NCI-H69 (cell line): ENCODE data around the gene BSCL2.
A peak's percentile ranks its signal among the peaks of the same experiment; 100 is the strongest.
"Not testable (repeated sequence)": the region's sequence is repeated elsewhere in the genome, so short reads cannot be mapped to it uniquely, and the experiment has no call there.

Experiments
- DNase-seq: peaks from one replicate; lab custom pipeline; 2025; lab: John Stamatoyannopoulos, UW

BSCL2 gene

DNA sequence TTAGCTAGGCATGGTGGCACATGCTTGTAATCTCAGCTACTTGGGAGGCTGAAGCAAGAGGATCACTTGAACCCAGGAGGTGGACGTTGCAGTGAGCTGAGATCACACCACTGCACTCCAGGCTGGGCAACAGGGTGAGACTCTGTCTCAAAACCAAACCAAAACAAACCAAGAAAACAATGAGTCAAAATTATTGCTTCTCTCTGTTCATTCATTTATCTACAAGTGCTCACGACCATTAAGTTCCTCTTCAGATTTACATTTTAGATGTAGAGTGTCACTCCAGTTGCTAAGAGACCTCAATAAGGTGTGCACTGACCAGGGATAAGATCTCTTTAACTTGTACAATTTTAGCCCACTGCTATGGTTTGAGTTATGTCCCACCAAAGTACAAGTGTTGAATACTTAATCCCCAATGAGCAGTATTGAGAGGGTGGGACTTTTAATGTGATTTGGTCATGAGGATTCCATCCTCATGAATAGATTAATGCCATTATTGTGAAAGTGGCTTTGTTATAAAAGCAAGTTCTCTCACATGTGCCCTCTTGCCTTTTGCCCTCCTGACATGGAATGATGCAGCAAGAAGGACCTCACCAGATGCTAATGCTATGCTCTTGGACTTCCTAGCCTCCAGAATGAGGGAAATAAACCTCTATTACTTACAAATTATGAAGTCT lies 12.2 kb upstream of the BSCL2 start:
- no peak for DNase-seq

- no peak for DNase-seq
Observed at GRCh38 chr11:62716816-62717215, 9.6 kb upstream of the BSCL2 start.

- DNase-seq: no peak
Observed at GRCh38 chr11:62716206-62716605, 9.0 kb upstream of the BSCL2 start.

DNA sequence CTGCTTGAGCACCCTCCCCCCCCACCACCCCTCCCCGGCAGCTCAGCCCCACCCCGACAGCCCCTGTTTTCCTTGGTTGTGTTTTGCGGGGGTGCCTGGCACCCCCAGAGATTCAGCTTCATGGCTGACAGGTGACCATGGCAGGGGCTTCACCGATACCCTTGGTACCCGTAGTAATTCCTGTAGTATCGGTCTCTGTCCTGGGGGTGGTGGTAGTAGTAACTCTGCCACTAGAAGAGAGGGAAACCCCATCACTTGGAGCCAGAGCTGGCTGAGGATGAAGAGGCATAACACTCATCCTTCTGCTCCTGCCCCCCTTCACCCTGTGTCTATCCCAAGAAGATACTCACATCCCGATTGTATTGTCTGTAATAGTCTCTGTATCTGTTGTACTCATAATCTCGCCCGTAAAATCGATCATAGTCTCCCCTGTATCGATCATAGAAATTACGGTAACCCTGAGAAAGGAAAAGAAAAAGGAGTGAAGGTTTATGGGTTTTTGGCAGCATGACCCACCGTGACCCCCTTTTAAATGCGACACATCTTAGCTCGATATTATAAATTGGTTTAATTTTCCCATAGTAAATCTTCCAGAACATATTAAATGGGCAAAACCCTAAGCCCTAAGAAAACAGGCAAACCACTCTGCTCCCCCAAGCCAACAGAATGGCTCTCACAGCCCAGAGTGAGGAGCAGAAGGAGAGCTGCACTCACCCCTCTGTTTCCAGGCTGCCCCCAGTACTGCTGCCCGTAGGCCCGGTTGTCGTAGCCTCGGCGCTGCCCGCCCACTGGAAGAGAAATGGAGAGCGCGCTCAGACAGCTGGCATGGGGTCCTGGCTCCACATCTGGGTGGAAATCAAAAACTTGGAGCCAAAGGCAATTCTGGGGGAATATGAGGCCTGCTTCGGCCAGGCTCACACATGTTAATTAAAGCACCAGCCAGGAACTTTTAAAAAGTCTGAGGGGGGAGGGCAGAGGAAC lies 8.2 kb upstream of the BSCL2 start:
- DNase-seq: no peak

- DNase-seq: peak; percentile 21
Observed at GRCh38 chr11:62713343-62713742, 6.1 kb upstream of the BSCL2 start.

- no peak for DNase-seq
Observed at GRCh38 chr11:62712861-62713260, 5.6 kb upstream of the BSCL2 start.

- no peak for DNase-seq
Observed at GRCh38 chr11:62712276-62712812, 5.1 kb upstream of the BSCL2 start.

GRCh38 chr11:62710001-62710345 lies 2.7 kb upstream of the BSCL2 start:
- peak; percentile 57 for DNase-seq

DNA sequence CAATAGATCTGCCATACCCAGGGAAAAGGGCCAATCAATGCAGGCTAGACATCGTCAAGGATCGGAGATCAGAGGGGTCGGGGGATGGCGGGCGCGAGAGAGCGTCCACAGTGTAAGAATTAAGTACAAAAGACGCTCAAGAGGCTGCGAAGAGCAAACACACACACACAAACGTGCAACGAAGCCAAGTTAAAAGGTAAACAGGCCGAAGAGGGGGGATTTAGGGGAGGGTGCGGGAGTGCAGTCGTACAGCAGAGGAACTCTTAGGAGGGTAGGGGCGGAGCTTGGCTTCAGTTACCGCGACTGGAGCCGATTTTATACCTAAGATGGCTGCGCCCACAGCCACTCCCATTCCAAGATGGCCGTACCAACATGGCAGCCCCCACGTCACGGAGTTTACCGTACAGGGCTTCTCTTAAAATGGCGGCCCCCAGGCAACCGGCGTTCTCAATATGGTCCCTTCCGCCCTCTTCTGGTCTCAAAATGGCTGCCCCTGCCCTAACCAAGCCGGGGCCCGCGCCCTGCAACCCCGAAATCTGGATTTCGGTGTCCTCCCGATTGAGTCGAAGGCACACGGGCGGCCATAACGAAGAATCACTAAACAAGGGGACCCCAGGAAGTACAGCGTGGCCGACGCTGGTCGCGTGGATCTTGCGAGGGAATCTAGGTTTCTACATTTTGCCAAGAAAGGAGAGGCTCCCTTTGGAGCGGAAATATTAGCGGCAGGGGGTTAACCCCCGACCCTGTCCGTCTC lies 2.2 kb upstream of the BSCL2 start:
- DNase-seq: peak; percentile 99

GRCh38 chr11:62708793-62709192 lies 1.6 kb upstream of the BSCL2 start:
- DNase-seq: peak; percentile 83

- no peak for DNase-seq
Observed at GRCh38 chr11:62708392-62708791, 1.2 kb upstream of the BSCL2 start.

GRCh38 chr11:62706850-62707247 lies 375 bp downstream of the BSCL2 start:
- peak; percentile 29 for DNase-seq

GRCh38 chr11:62705880-62706849 lies 1.1 kb downstream of the BSCL2 start:
- DNase-seq: peak; percentile 99

- DNase-seq: peak; percentile 66
Observed at GRCh38 chr11:62705413-62705812, 1.8 kb downstream of the BSCL2 start.

GRCh38 chr11:62703921-62704320 lies 3.3 kb downstream of the BSCL2 start:
- DNase-seq: not testable (repeated sequence)

- DNase-seq: no peak
Observed at GRCh38 chr11:62702246-62702645, 5.0 kb downstream of the BSCL2 start.

DNA sequence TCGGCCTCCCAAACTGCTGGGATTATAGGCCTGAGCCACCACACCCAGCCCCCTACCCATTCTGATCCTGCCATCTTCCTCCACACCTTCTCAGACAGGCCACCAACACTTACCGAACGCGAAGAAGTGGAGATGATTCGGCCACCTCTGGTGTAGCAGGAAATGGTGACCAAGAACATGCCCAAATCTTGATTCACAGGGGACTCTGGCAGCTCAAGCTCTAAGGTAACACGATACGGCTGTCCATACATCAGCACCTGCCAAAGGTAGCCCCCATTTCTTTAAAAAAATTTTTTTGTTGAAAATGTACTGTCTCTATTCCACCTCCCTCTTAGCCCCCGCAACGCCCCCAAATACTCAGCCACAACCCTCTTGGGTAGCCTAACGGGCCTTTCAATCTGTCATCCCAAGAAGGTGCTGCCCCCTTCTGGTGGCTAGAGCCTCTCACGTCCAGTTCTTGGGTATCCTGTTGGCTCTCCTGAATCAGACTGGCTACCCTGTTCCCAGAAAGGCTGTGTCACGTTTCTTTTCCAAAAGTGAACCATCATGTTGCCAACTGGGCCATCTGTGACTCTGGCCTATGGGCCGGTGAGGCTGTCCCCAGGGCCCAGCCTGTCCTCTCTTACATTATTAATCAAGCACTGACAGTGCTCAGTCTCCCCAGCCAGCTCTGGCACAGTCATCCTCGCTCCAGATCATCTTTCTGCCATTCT lies 12.6 kb downstream of the BSCL2 start:
- DNase-seq: peak; percentile 85

DNA sequence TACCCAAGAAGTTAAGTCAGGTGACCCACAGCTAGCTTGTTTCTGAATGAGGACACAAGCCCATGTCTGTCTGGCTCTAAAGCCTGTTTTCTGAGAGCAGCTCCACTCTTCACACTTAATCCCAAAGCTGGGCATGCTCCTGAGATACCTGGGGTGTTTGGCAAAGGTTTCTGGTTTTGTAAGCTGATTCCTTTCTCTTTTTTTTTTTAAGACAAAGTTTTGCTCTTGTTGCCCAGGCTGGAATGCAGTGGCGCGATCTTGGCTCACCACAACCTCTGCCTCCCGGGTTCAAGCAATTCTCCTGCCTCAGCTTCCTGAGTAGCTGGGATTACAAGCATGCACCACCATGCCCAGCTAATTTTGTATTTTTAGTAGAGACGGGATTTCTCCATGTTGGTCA lies 13.6 kb downstream of the BSCL2 start:
- not testable (repeated sequence) for DNase-seq

GRCh38 chr11:62689421-62690183 lies 17.6 kb downstream of the BSCL2 start, which contains the start of gene LRRN4CL:
Gene LRRN4CL, minus strand, starts transcription at chr11:62689530. Its CDS starts 1,022 bp downstream, at chr11:62688508.
- no peak for DNase-seq
